ENCODE results near the gene AHI1. TPM values are rescaled to one million over a fixed set of nuclear protein-coding genes. Genes with fewer than 3 reads are reported as not detected.
A peak's percentile ranks its signal among the peaks of the same experiment; 100 is the strongest.

Gene AHI1
- total and polyA plus RNA-seq, 2 of the 13 experiments (the other 11 are each of a cell fraction or from before 2014, with no cell fraction given): 7.2 to 18.6 TPM

GRCh38 chr6:135426833-135427232 is 70.7 kb downstream of the AHI1 start (continued):
- TF ChIP-seq ARID3A (IDR thresholded peaks at IDR 0.05; ENCODE audit: low read depth, low read length) (peak; percentile 39), ZNF614 (CRISPR knock-in tag; IDR thresholded peaks at IDR 0.05; ENCODE audit: borderline replicate concordance) (no peak), FOXC1 (CRISPR knock-in tag; IDR thresholded peaks at IDR 0.05; ENCODE audit: borderline replicate concordance) (no peak), ZNF414 (CRISPR knock-in tag; IDR thresholded peaks at IDR 0.05) (no peak), GABPA (IDR thresholded peaks at IDR 0.05; ENCODE audit: low read depth, low read length) (no peak), GABPA (CRISPR knock-in tag; IDR thresholded peaks at IDR 0.05; ENCODE audit: low read depth) (no peak), PRMT3 (CRISPR knock-in tag; IDR thresholded peaks at IDR 0.05; ENCODE audit: borderline replicate concordance, low read depth) (no peak), ETS1 (CRISPR knock-in tag; IDR thresholded peaks at IDR 0.05) (no peak), ZSCAN5A (CRISPR knock-in tag; IDR thresholded peaks at IDR 0.05; ENCODE audit: borderline replicate concordance) (no peak), SSRP1 (CRISPR knock-in tag; IDR thresholded peaks at IDR 0.05) (no peak), SRF (IDR thresholded peaks at IDR 0.05; ENCODE audit: low read depth, low read length) (no peak), ARID5B (CRISPR knock-in tag; IDR thresholded peaks at IDR 0.05) (peak; percentile 91), ZNF17 (CRISPR knock-in tag; IDR thresholded peaks at IDR 0.05) (no peak), SOX6 (IDR thresholded peaks at IDR 0.05) (no peak), SOX6 (CRISPR knock-in tag; IDR thresholded peaks at IDR 0.05) (peak; percentile 42; the same call in 1 of the 2 replicates), FOXA3 (CRISPR knock-in tag; IDR thresholded peaks at IDR 0.05) (peak; percentile 87), FOXJ3 (CRISPR knock-in tag; IDR thresholded peaks at IDR 0.05; ENCODE audit: borderline replicate concordance) (peak; percentile 52; the same call in 1 of the 2 replicates), SIN3A (IDR thresholded peaks at IDR 0.05; ENCODE audit: borderline replicate concordance, low read depth, low read length) (no peak), ZNF883 (CRISPR knock-in tag; IDR thresholded peaks at IDR 0.05; ENCODE audit: not compliant biosample characterization) (no peak), ZNF776 (CRISPR knock-in tag; IDR thresholded peaks at IDR 0.05) (no peak), HOMEZ (CRISPR knock-in tag; IDR thresholded peaks at IDR 0.05; ENCODE audit: low read depth) (peak; percentile 32; the same call in 1 of the 2 replicates)
